ENCODE results near the gene LRRC75A.

The LRRC75A gene

DNA sequence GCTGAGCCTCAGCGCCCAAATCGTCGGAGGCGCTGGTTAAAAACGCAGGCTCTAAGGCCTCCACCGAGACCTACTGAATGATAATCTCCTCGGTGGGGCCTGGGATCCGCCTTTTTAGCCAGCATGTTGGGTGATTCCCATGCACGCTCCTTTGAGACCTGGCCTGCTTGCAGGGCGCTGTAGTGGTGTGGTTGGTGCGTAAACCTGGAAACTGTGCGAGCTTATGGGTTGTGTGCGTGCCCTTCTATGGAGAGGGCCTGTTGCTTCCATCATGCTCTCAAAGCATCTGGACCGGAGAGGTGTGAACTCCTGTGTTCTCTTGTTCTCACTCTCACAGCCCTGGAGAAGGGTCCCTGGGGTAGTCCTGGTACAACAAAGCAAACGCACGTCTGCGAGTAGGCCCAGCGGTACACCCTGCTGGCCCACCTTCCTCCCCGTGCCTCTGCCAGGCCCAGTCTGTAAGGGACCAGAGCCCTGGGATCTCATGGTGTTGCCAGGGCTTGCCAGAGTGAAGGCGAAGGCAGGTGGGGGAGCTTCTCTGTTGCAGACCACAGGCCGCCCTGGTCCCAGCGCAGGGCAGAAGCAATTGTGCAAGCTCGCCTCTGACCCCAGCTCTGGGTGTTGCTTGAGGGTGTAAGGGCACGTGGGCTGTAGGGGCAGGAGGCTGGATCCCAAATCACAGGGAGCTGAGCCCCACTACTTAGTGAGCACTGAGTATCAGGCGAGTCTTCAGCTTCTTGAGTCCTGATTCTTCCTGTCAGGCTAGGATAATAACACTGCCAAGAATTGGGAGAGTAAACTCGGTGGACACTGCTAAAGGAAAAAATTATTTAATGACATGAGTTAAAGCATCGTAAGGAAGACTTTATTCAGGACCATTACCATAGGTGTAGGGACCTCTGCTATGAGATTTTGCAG is 879 bp upstream of the LRRC75A start:
- Histone ChIP-seq H3K36me3 (ENCODE audit: control insufficient read depth in 1 of 2, insufficient read depth in 2 of 2, low read length in 2 of 2) (no peaks in the 10 kb centered on the region), H3K4me1 (ENCODE audit: control insufficient read depth in 1 of 2, insufficient read depth in 2 of 2, low read length in 2 of 2) (peaks cover 0 to 10% of the 10 kb centered on the region in 2 donors), H3K27ac (ENCODE audit: low read length) (no peak overlapping the region), H3K27me3 (ENCODE audit: low read depth, low read length) (no peaks in the 10 kb centered on the region), H3K9me3 (ENCODE audit: control insufficient read depth in 1 of 2, low read length in 2 of 2) (no peaks in the 10 kb centered on the region), H3K4me3 (ENCODE audit: low read depth in 1 of 2, low read length in 2 of 2) (peak overlapping the region; percentile 33 to 63)

DNA sequence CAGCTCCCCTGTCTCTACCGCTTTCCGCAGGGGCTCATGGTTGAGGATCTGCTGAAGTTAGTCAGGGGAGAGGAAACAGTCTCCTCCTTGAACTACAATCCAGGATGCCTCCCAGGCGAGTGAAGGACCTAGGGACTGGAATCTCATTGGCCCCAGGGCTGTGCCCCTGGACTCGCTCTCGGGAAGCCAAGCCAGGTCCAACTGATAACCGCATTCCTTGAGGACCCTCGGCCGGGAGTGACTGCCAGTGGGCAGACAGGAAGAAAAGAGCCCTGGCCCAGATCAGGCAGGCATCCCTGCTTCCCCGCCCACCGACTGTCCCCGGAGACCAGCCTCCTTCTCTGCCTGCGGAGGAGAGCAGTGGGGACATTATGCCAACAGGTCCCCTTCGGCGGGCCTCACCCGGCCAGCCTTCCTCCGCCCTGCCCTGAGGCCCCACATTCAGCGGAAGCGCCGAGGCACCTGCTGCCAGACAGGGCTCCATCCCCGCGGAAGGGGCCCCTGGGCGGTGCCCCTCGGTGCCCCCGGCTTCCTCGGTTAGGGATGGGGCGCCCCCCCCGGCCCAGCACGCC is 776 bp downstream of the LRRC75A start:
- H3K27ac ChIP-seq (ENCODE audit: low read length): peak overlapping the region; percentile 25

DNA sequence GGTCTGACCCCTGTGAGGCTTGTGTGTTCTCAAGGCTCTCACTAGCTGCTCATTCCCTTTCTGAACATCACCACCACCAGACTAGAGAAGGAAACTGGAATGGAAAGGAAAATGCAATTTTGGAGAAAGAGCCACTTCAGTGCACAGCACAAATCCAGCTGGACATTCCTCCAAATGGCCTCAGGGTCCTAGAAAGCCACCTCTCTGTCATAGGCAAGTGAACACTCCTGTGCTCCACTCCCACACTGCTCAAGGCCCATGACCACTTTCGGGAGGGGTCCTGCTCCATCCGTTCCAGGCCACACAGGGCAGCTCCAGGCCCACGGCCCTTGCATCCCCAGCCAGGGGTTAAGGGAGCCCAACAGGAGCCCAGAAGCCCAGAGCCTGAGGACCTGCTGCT is 2.6 kb downstream of the LRRC75A start:
- Histone ChIP-seq H3K27me3 (ENCODE audit: low read depth, low read length) (no peaks in the 10 kb centered on the region), H3K36me3 (ENCODE audit: control insufficient read depth in 1 of 2, insufficient read depth in 2 of 2, low read length in 2 of 2) (no peaks in the 10 kb centered on the region), H3K4me3 (ENCODE audit: low read depth in 1 of 2, low read length in 2 of 2) (peak overlapping the region in 1 of 2 donors; percentile 12), H3K9me3 (ENCODE audit: control insufficient read depth in 1 of 2, low read length in 2 of 2) (no peaks in the 10 kb centered on the region), H3K27ac (ENCODE audit: low read length) (peak overlapping the region; percentile 56), H3K4me1 (ENCODE audit: control insufficient read depth in 1 of 2, insufficient read depth in 2 of 2, low read length in 2 of 2) (peaks cover 12 to 30% of the 10 kb centered on the region in 2 donors)

More for the DNA sequence above, 776 bp downstream of the LRRC75A start:
- Histone ChIP-seq H3K36me3 (ENCODE audit: control insufficient read depth in 1 of 2, insufficient read depth in 2 of 2, low read length in 2 of 2) (no peaks in the 10 kb centered on the region), H3K27me3 (ENCODE audit: low read depth, low read length) (no peaks in the 10 kb centered on the region), H3K4me1 (ENCODE audit: control insufficient read depth in 1 of 2, insufficient read depth in 2 of 2, low read length in 2 of 2) (peaks cover 5 to 19% of the 10 kb centered on the region in 2 donors), H3K9me3 (ENCODE audit: control insufficient read depth in 1 of 2, low read length in 2 of 2) (no peaks in the 10 kb centered on the region), H3K4me3 (ENCODE audit: low read depth in 1 of 2, low read length in 2 of 2) (peak overlapping the region; percentile 62 to 70)

DNA sequence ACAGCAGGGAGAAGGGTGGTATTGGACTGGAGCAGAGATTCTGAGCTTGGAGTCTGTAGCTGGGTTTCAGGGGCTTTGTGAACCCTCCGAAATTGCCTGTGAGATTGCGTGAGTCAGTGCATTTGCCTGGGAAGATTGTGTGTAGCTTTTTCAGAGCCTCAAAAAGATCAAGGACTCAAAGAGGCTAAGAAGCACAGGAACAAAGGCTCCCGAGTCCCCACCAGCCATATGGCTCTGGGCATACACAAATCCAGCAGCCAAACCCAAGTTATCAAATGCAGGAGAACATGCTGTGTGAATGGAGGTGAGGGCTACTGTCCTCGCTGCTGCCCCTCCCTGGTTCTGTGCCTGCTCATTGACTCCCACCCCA is 3.0 kb downstream of the LRRC75A start:
- Histone ChIP-seq H3K4me1 (ENCODE audit: control insufficient read depth in 1 of 2, insufficient read depth in 2 of 2, low read length in 2 of 2) (peaks cover 12 to 30% of the 10 kb centered on the region in 2 donors), H3K9me3 (ENCODE audit: control insufficient read depth in 1 of 2, low read length in 2 of 2) (no peaks in the 10 kb centered on the region), H3K36me3 (ENCODE audit: control insufficient read depth in 1 of 2, insufficient read depth in 2 of 2, low read length in 2 of 2) (no peaks in the 10 kb centered on the region), H3K27ac (ENCODE audit: low read length) (peak overlapping the region; percentile 63), H3K4me3 (ENCODE audit: low read depth in 1 of 2, low read length in 2 of 2) (peak overlapping the region in 1 of 2 donors; percentile 12), H3K27me3 (ENCODE audit: low read depth, low read length) (no peaks in the 10 kb centered on the region)

DNA sequence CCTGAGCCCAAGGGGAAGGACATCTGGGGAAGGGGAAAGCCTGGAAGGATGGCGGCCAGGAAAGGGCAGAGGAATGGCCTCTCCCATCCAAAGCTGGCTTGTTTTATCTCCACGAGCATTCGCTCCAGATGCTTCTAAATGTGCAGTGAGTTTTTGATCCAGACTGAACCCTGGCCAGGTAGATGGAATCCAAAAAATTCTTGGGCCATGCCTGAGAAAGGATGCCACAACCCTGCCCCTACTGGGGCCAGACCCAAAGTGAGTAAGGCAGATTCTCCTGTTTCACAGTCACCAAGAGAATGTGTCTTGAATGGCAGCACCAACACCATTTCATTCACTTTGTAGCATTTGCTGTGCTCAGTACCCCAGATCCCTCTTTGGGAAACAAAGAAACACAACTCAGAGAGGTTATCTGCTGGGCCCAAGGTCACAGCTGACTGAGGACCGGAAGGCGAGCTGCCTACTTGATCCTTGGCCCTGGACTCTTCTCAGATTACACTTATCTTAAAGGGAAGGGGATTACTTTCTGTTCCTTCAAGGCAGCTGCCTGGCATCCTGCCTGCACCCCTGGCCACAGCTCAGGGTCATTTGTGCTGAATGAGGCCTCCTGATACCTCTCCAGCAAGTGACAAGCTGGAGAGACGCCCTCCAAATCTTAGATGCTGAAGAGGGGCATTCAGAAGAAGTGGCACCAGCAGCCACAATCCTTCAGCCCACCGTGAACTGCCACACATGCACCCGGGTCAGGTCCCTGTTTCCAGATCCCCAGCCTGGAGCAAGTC is 3.6 kb downstream of the LRRC75A start:
- Histone ChIP-seq H3K27ac (ENCODE audit: low read length) (peak overlapping the region; percentile 63), H3K4me1 (ENCODE audit: control insufficient read depth in 1 of 2, insufficient read depth in 2 of 2, low read length in 2 of 2) (peaks cover 12 to 30% of the 10 kb centered on the region in 2 donors), H3K9me3 (ENCODE audit: control insufficient read depth in 1 of 2, low read length in 2 of 2) (no peaks in the 10 kb centered on the region), H3K27me3 (ENCODE audit: low read depth, low read length) (no peaks in the 10 kb centered on the region), H3K36me3 (ENCODE audit: control insufficient read depth in 1 of 2, insufficient read depth in 2 of 2, low read length in 2 of 2) (no peaks in the 10 kb centered on the region), H3K4me3 (ENCODE audit: low read depth in 1 of 2, low read length in 2 of 2) (peak overlapping the region in 1 of 2 donors; percentile 21)

DNA sequence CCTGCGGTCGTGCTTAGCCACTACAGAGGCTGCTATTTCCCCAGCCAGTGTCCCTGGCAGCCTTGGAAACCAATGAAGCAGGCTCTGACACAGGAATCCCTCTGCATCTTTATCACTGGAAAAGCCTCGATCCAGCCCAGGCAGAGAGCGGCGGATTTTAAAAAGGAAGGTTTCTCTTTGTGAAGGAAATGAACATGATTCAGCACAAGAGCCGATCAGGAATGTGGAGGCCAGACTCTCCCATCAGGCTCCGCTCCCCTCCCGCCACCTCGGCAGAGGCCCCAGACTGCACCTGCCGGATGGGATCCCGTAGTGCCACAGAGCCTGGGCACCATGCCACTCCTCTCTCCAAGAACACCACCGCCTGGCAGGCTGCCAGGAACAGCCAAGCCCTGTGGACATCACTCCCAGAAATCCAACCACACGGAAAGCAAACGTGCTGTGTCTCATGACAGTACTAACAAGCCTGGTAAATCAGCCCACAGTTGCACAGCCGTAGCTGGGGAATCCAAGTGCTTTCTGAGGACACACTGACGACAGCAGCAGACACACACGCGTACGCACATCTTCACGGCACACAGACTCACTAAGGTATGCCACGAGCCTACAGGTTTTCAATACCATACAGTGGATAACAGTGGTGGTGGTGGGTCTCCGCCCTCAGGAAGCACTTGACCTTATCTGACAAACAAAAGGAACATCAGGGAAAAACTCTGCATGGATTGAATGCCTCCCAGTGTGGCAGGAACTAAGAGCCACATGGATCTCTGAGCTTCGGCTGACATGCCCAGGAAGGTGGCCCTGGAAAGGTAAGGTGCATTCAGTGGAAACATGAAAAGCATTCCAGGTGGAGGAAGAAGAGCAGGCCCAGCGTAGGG is 5.4 kb downstream of the LRRC75A start:
- H3K4me3 ChIP-seq (ENCODE audit: low read depth in 1 of 2, low read length in 2 of 2): peak overlapping the region; percentile 28 to 42
- peak overlapping the region; percentile 84 for H3K27ac ChIP-seq (ENCODE audit: low read length)
- H3K4me1 ChIP-seq (ENCODE audit: control insufficient read depth in 1 of 2, insufficient read depth in 2 of 2, low read length in 2 of 2): peaks cover 12 to 30% of the 10 kb centered on the region in 2 donors

DNA sequence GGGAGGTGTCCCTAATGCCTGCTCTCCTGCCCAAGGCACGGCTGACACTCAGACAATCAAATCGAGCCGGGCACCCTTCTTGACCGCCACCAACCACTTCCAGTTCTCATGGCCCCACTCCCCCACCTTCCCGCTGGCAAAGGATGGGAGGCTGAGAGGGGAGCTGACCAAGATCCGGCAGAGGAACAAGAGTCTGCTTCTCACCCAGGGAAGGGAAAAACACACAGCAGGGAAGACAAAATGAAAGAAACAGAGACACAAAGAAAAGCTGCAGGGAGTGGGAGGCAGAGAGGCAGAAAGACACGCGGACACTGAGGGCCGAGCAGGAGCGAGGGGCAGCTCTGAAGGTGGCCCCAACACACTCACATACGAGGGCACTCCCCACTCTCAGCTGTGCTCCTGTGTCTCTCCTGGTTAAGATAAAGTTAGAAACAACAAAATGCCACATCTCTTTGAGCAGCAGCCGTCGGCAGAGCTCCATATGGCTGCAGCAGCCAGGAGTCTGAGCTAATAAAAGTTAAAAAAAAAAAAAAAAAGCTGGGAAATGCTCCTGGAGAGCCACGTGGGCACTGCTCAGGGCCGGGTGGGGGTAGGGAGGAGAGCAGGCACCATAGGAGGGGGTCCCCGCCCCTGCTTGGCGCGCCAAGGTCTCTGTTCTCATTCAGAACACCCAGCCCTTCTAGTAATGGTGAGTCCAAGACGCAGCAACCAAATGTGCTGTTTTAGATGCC is 7.4 kb downstream of the LRRC75A start:
- H3K4me1 ChIP-seq (ENCODE audit: control insufficient read depth in 1 of 2, insufficient read depth in 2 of 2, low read length in 2 of 2): peaks cover 12 to 21% of the 10 kb centered on the region in 2 donors
- no peaks in the 10 kb centered on the region for H3K9me3 ChIP-seq (ENCODE audit: control insufficient read depth in 1 of 2, low read length in 2 of 2)
- peak overlapping the region; percentile 23 for H3K27ac ChIP-seq (ENCODE audit: low read length)
- H3K36me3 ChIP-seq (ENCODE audit: control insufficient read depth in 1 of 2, insufficient read depth in 2 of 2, low read length in 2 of 2): no peaks in the 10 kb centered on the region
- H3K4me3 ChIP-seq (ENCODE audit: low read depth in 1 of 2, low read length in 2 of 2): no peak overlapping the region
- no peaks in the 10 kb centered on the region for H3K27me3 ChIP-seq (ENCODE audit: low read depth, low read length)

More for the DNA sequence above, 5.4 kb downstream of the LRRC75A start:
- no peaks in the 10 kb centered on the region for H3K27me3 ChIP-seq (ENCODE audit: low read depth, low read length)
- H3K9me3 ChIP-seq (ENCODE audit: control insufficient read depth in 1 of 2, low read length in 2 of 2): no peaks in the 10 kb centered on the region
- H3K36me3 ChIP-seq (ENCODE audit: control insufficient read depth in 1 of 2, insufficient read depth in 2 of 2, low read length in 2 of 2): no peaks in the 10 kb centered on the region

DNA sequence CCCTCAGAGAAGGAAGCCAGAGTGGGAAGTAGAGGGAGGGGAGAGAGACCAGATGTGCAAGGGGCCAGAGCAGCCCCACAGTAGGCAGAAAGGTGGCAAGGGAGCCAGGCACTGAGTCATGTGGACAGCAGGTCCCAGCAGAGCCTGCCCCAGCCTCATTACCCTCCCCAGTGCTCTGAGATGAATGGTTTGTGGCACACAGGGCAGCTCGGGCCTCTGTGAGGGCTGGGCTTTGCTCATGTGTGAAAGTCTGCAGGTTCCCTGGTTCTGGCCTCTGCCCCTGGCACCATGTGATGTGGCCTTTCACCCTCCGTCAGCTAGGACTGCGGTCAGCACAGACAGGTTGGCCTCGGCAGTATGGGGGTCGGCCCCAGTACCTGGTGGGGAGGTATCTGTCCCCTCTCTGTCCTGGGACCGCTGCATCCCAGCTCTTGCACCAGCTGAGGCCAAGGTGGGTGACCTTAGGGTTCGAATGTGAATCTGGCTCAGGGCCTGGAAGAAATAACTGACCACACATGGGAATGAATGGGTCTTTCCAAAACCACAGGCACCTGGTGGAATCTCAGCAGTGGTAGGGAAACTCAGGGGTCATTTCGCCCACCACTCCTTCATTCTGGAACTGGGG is 8.9 kb downstream of the LRRC75A start:
- H3K27me3 ChIP-seq (ENCODE audit: low read depth, low read length): no peaks in the 10 kb centered on the region
- no peak overlapping the region for H3K4me3 ChIP-seq (ENCODE audit: low read depth in 1 of 2, low read length in 2 of 2)
- no peaks in the 10 kb centered on the region for H3K9me3 ChIP-seq (ENCODE audit: control insufficient read depth in 1 of 2, low read length in 2 of 2)
- peaks cover 12 to 24% of the 10 kb centered on the region in 2 donors for H3K4me1 ChIP-seq (ENCODE audit: control insufficient read depth in 1 of 2, insufficient read depth in 2 of 2, low read length in 2 of 2)
- no peak overlapping the region for H3K27ac ChIP-seq (ENCODE audit: low read length)
- no peaks in the 10 kb centered on the region for H3K36me3 ChIP-seq (ENCODE audit: control insufficient read depth in 1 of 2, insufficient read depth in 2 of 2, low read length in 2 of 2)

DNA sequence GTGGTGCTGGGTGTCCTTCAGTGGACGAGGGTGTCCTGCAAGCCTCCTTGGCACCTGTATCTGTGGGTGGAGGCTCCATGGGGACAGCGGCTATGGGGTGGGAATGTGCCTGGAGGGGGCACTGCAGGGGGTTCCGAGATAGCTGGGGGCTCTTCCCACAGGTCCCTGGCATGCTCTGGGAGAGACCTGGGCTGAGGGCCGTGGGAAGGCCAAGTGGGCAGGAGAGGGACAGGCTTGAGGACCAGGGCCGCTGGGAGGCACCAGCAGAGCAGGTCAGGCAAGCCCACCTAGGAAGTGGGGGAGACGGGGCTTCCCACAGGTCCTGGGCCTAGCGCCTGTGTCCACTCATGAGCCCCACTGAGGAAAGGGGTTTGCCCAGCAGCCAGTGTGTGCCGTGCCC is 9.7 kb downstream of the LRRC75A start:
- no peaks in the 10 kb centered on the region for H3K9me3 ChIP-seq (ENCODE audit: control insufficient read depth in 1 of 2, low read length in 2 of 2)
- peaks cover 12 to 33% of the 10 kb centered on the region in 2 donors for H3K4me1 ChIP-seq (ENCODE audit: control insufficient read depth in 1 of 2, insufficient read depth in 2 of 2, low read length in 2 of 2)
- no peak overlapping the region for H3K27ac ChIP-seq (ENCODE audit: low read length)
- H3K4me3 ChIP-seq (ENCODE audit: low read depth in 1 of 2, low read length in 2 of 2): no peak overlapping the region
- H3K36me3 ChIP-seq (ENCODE audit: control insufficient read depth in 1 of 2, insufficient read depth in 2 of 2, low read length in 2 of 2): no peaks in the 10 kb centered on the region
- no peaks in the 10 kb centered on the region for H3K27me3 ChIP-seq (ENCODE audit: low read depth, low read length)

DNA sequence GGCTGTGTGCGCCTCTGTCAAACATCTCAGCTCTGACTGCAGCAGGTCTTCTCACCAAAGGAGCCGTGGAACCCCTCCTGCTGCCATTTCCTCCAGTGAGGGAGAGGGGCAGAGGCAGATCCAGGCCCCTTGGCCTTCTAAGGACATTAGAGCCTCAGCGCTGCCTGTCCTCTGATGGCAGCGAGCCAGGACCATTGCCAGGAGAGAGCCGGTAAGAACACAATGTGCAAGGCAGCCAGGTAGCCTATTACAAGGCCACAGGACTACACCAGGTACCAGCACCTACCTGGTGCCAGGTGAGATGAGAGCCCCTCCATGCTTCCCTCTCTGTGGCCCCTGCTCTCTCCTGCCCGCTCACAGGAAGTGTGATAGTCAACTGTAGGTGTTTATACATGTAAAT is 11.0 kb downstream of the LRRC75A start:
- Histone ChIP-seq H3K4me1 (ENCODE audit: control insufficient read depth in 1 of 2, insufficient read depth in 2 of 2, low read length in 2 of 2) (peaks cover 5 to 22% of the 10 kb centered on the region in 2 donors), H3K4me3 (ENCODE audit: low read depth in 1 of 2, low read length in 2 of 2) (no peak overlapping the region), H3K27me3 (ENCODE audit: low read depth, low read length) (no peaks in the 10 kb centered on the region), H3K9me3 (ENCODE audit: control insufficient read depth in 1 of 2, low read length in 2 of 2) (no peaks in the 10 kb centered on the region), H3K36me3 (ENCODE audit: control insufficient read depth in 1 of 2, insufficient read depth in 2 of 2, low read length in 2 of 2) (no peaks in the 10 kb centered on the region), H3K27ac (ENCODE audit: low read length) (no peak overlapping the region)
